ENCODE measurements around the gene MACROD2.

MACROD2 gene

GRCh38 chr20:14732343-14732742 is 737.0 kb downstream of the MACROD2 start:
- TF ChIP-seq CTCF (IDR thresholded peaks at IDR 0.05; ENCODE audit: borderline replicate concordance, control extremely low read depth, extremely low read depth, insufficient read depth, missing control alignments) = no peak
- in situ Hi-C loops (cut with MboI; ENCODE audit: low sequenced_read_pairs, unreplicated experiment) = no loop called here
- DNase-seq (ENCODE audit: low spot score) = no peak

GRCh38 chr20:14732996-14733395 is 737.7 kb downstream of the MACROD2 start:
- no peak for TF ChIP-seq CTCF (IDR thresholded peaks at IDR 0.05; ENCODE audit: borderline replicate concordance, control extremely low read depth, extremely low read depth, insufficient read depth, missing control alignments)
- in situ Hi-C loops (cut with MboI; ENCODE audit: low sequenced_read_pairs, unreplicated experiment) = no loop called here
- DNase-seq (ENCODE audit: low spot score) = no peak

GRCh38 chr20:14740380-14740779 is 745.1 kb downstream of the MACROD2 start:
- no peak for DNase-seq (ENCODE audit: low spot score)
- no peak for TF ChIP-seq CTCF (IDR thresholded peaks at IDR 0.05; ENCODE audit: borderline replicate concordance, control extremely low read depth, extremely low read depth, insufficient read depth, missing control alignments)
- in situ Hi-C loops (cut with MboI; ENCODE audit: low sequenced_read_pairs, unreplicated experiment) = no loop called here

- in situ Hi-C loops (cut with MboI; ENCODE audit: low sequenced_read_pairs, unreplicated experiment) = no loop called here
- TF ChIP-seq CTCF (IDR thresholded peaks at IDR 0.05; ENCODE audit: borderline replicate concordance, control extremely low read depth, extremely low read depth, insufficient read depth, missing control alignments) = no peak
- no peak for DNase-seq (ENCODE audit: low spot score)
Measured at GRCh38 chr20:14741616-14742015, 746.3 kb downstream of the MACROD2 start.

GRCh38 chr20:14744723-14745122 is 749.4 kb downstream of the MACROD2 start:
- TF ChIP-seq CTCF (IDR thresholded peaks at IDR 0.05; ENCODE audit: borderline replicate concordance, control extremely low read depth, extremely low read depth, insufficient read depth, missing control alignments) = no peak
- in situ Hi-C loops (cut with MboI; ENCODE audit: low sequenced_read_pairs, unreplicated experiment) = no loop called here
- DNase-seq (ENCODE audit: low spot score) = peak; percentile 24

GRCh38 chr20:14745830-14746229 is 750.5 kb downstream of the MACROD2 start:
- no peak for DNase-seq (ENCODE audit: low spot score)
- no peak for TF ChIP-seq CTCF (IDR thresholded peaks at IDR 0.05; ENCODE audit: borderline replicate concordance, control extremely low read depth, extremely low read depth, insufficient read depth, missing control alignments)
- in situ Hi-C loops (cut with MboI; ENCODE audit: low sequenced_read_pairs, unreplicated experiment) = no loop called here

- in situ Hi-C loops (cut with MboI; ENCODE audit: low sequenced_read_pairs, unreplicated experiment) = no loop called here
- no peak for DNase-seq (ENCODE audit: low spot score)
- TF ChIP-seq CTCF (IDR thresholded peaks at IDR 0.05; ENCODE audit: borderline replicate concordance, control extremely low read depth, extremely low read depth, insufficient read depth, missing control alignments) = no peak
Measured at GRCh38 chr20:14751191-14751590, 755.9 kb downstream of the MACROD2 start.

Measured in GM13976 (cell line).